HG03064 (cell line): Measurements from ENCODE around the gene CMSS1.

Source experiments
- ATAC-seq: cut with Tn5 transposase; IDR thresholded peaks from one replicate; pipeline ENCODE4 v1.9.1; 2021; ENCODE audit warnings: low read depth; ENCODE audit not compliant: unreplicated experiment

Gene CMSS1

DNA sequence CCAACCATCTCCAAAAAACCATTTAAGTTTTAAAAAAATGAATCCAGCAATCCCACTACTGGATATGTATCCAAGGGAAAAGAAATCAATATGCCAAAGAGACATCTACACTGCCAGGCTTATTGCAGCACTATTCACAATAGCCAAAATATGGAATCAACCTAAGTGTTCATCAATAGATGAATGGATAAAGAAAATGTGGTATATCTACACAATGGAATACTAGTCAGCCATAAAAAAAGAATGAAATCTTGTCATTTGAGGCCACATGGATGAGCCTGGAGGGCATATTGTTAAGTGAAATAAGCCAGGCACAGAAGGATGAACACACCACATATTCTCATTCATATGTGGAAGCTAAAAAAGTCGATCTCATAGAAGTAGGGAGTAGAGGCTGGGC, 160.6 kb downstream of the CMSS1 start:
- no peak for ATAC-seq

DNA sequence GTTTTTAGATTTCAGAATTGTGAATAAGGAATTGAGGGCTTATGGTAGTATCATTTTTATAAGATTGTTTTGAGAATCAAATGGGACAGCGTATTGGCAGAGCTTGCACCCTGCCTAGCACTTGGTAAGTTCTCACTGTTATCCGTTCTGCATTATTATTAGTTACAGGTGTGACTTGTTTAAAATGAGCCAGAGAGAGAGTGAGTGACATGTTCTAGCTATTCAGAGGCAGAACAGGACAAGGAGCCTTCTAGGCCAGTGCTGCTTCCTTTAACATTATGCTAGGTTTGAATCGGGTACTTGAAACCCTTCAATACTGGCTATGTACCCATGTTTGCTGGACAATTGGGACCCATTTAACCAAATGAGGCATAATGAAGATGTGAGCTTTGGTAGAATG, 162.9 kb downstream of the CMSS1 start:
- no peak for ATAC-seq

DNA sequence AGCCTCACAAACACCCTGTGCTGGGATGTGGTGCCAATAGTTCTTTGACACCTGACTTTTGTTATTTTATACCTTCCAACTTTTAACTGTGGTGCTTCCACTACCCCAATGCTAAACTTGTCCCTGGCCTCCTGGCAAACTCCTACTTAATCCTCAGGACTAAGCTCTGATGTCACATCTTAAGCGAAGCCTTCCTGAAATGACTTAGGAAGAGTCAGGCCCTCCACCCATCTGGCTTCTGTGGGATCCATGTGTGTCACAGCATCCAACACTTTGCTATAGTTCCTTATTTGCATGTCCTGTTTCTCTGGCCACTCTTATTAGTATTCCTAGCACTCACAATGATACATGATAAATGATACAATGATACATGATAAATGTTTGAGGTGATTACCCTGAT, 163.5 kb downstream of the CMSS1 start:
- ATAC-seq: no peak

- ATAC-seq: no peak
These were observed 165.0 kb downstream of the CMSS1 start for GRCh38 chr3:99982650-99983049.

DNA sequence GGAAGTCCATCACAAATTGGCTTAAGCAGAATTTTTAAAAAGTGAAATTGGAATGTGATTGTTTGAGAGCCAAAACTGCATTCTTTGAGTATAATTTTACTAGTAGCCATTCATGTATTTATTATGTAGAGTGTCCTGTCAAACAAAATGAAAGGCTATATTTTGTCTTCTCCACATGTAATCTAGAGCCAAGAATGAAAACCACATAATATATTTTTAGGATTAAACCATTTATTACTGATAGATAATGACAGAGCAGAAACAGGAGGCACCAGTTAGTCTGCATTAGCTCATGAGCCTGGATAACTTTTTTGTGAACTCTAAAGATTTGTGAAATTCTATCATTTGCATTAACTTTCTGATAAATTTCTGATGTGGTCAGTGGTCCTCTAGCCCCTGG, 166.5 kb downstream of the CMSS1 start:
- ATAC-seq: no peak

GRCh38 chr3:99984668-99985067, 167.0 kb downstream of the CMSS1 start:
- ATAC-seq: no peak

DNA sequence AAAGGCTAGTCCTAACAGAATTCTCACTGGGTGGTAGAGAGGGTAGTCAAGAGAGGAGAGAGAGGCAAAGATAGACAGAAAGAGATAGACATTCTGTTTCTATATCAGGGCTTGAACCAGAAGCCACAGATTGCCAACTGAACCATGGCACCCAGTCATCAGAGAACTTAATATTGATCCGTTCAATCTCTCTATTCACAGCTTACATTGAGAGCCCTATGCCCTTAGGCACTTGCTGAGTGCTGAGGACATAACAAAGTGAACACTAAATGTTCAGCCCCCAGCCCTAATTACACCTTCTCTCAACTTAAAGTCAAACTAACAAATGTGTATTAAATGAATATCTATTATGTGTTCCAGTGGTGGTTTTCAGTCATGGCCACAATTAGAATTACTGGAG, 172.5 kb downstream of the CMSS1 start:
- ATAC-seq: no peak

GRCh38 chr3:99997293-99997692, 179.6 kb downstream of the CMSS1 start:
- no peak for ATAC-seq

DNA sequence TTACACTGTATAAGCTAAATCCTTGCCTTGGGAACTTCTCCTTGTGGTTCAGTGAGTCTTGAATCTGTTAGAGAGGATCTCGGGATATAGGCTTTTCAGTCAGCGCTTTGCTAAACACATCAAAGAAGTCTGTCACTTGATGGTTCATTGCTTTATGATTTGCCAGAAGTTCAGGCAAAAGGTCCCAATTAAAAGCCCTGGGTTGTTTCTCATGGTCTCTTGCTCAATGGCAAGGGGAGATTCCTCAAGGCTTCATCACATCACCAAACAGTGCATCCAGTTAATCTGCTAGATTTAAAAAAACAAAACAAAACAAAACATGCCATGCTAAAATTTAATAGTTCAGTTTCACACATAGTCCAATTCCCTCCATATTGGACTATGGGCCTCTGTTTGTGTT, 181.9 kb downstream of the CMSS1 start:
- ATAC-seq: no peak

- ATAC-seq: no peak
These were observed 183.4 kb downstream of the CMSS1 start for GRCh38 chr3:100001083-100001482.

GRCh38 chr3:100001526-100002270, 184.0 kb downstream of the CMSS1 start:
- ATAC-seq: no peak

- ATAC-seq: no peak
These were observed 185.1 kb downstream of the CMSS1 start for GRCh38 chr3:100002599-100003350.

- no peak for ATAC-seq
These were observed 186.2 kb downstream of the CMSS1 start for GRCh38 chr3:100003609-100004503.

GRCh38 chr3:100004931-100005330, 187.3 kb downstream of the CMSS1 start:
- no peak for ATAC-seq

- ATAC-seq: no peak
These were observed 188.2 kb downstream of the CMSS1 start for GRCh38 chr3:100005665-100006393.

- ATAC-seq: no peak
These were observed 189.1 kb downstream of the CMSS1 start for GRCh38 chr3:100006570-100007271.

GRCh38 chr3:100007313-100007712, 189.7 kb downstream of the CMSS1 start:
- ATAC-seq: no peak

GRCh38 chr3:100008081-100008698, 190.5 kb downstream of the CMSS1 start:
- ATAC-seq: no peak

GRCh38 chr3:100009276-100010086, 191.8 kb downstream of the CMSS1 start:
- ATAC-seq: no peak
